ENCODE data around the gene PI4KB.

- no peak for TF ChIP-seq EP300 (conservative IDR thresholded peaks at IDR 0.05; ENCODE audit: poor library complexity, severe bottlenecking)
- TF ChIP-seq SMC3 (conservative IDR thresholded peaks at IDR 0.05; ENCODE audit: poor library complexity) = no peak
- TF ChIP-seq, protein P1, sequence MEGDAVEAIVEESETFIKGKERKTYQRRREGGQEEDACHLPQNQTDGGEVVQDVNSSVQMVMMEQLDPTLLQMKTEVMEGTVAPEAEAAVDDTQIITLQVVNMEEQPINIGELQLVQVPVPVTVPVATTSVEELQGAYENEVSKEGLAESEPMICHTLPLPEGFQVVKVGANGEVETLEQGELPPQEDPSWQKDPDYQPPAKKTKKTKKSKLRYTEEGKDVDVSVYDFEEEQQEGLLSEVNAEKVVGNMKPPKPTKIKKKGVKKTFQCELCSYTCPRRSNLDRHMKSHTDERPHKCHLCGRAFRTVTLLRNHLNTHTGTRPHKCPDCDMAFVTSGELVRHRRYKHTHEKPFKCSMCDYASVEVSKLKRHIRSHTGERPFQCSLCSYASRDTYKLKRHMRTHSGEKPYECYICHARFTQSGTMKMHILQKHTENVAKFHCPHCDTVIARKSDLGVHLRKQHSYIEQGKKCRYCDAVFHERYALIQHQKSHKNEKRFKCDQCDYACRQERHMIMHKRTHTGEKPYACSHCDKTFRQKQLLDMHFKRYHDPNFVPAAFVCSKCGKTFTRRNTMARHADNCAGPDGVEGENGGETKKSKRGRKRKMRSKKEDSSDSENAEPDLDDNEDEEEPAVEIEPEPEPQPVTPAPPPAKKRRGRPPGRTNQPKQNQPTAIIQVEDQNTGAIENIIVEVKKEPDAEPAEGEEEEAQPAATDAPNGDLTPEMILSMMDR (IDR thresholded peaks at IDR 0.05; ENCODE audit: poor library complexity, severe bottlenecking) = no peak
- TF ChIP-seq EZH2 (IDR thresholded peaks at IDR 0.05; ENCODE audit: borderline replicate concordance, insufficient read depth, low read length, poor library complexity, severe bottlenecking) = no peak
Measured at GRCh38 chr1:151346082-151346768, 19.0 kb upstream of the PI4KB start.

Measured in neural cell (in vitro differentiated cells).